Activated CD8-positive, alpha-beta memory T cell treated with anti-CD3 and anti-CD28 coated beads for 4 hours (primary cell): ENCODE data around the gene OTUD5.

Experiments used
- DNase-seq, 2 donors: peaks; one replicate each; pipeline ENCODE4 v3.0.0-alpha.2; 2020; ENCODE audit warnings: low read depth in 2 of 2

The OTUD5 gene

DNA sequence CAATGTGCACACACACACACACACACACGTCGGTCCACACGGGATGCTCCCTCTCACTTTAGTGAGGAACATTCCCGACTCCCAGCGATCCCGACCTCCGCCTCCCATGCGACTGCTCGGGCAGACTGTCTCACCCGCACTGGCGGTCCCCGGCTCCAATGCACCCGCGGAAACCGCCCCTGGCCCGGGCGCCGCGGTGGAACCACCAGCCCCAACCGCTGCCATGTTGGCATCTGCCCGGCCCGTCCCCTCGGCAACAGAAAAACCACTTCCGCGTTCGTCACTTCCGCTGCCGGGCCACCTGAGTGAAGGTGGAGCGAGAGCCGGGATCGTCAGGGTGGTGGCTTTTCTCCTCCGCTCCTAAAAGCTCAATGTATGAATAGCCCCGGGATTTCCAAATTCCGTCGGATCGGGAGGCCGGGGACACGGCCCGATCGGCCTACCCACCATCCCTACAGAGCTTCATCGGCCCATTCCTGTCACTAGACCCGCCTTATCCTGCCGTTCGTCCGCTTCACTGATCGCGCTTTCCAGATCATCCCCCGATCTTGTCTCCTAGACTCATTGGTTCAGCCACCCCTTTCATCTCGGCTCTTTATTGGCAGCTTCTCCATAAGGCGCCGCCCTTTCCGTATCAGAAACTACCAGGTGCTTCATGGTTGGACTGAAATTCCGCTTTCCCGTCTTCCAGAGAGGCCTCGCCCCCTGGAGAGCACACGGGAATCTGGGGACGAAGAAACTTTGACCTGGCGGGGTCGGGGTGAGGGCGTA lies 45.8 kb downstream of the OTUD5 start, which contains the start of gene SLC35A2:
Gene SLC35A2, minus strand, starts transcription at position 235 of the 771 bp plus-strand sequence. Its CDS starts 10 bp downstream, at position 225.
- peak; percentile 73 to 78 for DNase-seq

- DNase-seq, result no peak
Measured at GRCh38 chrX:48910926-48911411, 46.4 kb downstream of the OTUD5 start.

DNA sequence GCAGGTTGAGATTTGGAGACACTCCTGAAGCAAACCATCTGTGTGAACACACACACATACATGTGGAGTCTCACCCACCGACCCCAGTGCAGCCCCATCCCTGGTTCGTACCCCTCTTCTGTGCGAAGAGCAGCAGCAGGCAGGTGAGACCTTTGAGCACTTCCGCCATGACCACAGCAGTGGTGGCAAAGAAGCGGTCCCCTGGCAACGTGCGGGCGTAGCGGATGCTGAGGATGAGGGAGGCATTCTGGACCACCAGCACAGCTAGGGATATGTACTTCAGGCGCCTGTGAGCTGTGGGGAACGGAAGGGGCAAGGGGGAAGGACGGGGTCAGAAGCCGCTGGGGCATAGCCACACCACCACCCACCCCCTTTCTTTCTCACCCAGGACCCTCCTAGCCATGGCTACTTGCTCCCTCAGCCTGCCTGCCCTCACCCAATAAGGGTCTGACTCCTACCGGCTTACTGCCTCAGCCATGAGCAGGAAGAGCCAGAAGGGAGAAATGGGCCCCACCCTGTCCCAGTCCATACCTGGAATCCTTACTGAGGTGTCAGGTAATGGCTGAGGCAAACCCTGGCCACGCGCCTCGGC lies 47.6 kb downstream of the OTUD5 start:
- DNase-seq, result no peak

- no peak for DNase-seq
Measured at GRCh38 chrX:48908600-48908999, 48.8 kb downstream of the OTUD5 start.

GRCh38 chrX:48905090-48905790 lies 52.2 kb downstream of the OTUD5 start:
- DNase-seq, result no peak

DNA sequence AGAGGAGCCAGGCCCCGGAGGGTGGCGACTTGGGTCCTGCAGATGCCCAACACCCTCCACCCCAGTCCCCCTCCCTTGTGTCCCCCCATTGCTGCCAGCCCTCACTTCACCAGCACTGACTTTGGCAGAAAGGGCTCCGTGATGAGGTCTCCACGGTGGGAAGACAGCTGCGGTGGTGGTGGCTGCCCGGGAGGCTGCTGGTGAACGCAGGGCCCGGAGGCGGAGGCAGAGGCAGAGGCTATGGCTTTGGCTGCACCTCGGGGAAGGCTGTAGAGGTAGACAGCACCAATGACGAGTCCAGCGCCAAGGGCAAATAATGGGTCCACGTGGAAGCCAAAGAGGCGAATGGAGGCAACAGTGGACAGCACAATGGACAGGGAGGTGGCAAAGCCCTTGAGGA lies 52.8 kb downstream of the OTUD5 start:
- DNase-seq, result no peak

DNA sequence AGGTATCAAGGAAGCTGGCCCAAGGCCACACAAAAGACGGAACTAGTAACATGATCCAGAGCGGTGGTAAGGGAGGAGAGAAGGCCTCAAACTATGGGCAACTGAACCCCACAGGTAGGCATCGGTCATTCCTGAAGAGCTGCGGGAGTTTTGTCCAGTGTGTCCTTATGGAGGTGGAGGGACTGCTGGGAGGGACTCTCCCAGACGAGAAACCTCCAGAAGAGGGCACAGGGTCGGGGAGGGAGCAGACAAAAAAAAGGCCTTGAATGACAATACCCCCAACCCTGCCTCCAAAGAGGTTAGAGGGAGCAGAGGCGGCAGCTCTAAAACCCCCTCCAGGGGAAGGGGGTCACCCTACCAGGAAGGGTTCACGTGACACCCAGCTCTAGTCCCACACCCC lies 53.2 kb downstream of the OTUD5 start:
- no peak for DNase-seq

DNA sequence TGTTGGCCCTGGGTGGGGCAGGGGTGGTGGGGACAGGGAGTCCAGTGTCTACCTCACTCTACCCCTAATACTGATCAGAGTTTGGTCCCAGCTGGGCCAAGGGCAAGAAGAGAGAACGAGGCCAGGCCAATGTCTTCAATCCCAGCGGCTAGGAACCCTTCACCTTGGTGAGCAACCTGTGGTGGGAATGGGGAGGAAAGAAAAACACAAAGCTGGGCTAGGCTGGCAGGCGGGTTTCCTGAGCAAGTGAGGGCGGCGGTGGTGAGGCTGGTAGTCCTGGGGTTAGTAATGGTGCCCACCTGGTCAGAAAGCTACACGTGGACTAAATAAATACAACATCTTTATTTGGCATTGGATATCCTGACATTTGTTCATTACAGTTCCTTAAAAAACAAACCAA lies 54.1 kb downstream of the OTUD5 start:
- no peak for DNase-seq

GRCh38 chrX:48902776-48903175 lies 54.6 kb downstream of the OTUD5 start:
- no peak for DNase-seq

- DNase-seq, result no peak
Measured at GRCh38 chrX:48902135-48902534, 55.3 kb downstream of the OTUD5 start.

- DNase-seq, result no peak
Measured at GRCh38 chrX:48901069-48901468, 56.3 kb downstream of the OTUD5 start.

GRCh38 chrX:48899078-48899410 lies 58.4 kb downstream of the OTUD5 start:
- DNase-seq, result no peak

GRCh38 chrX:48897625-48898306 lies 59.6 kb downstream of the OTUD5 start, which contains the start of the genes PQBP1 and TIMM17B:
TSS of gene PQBP1 (plus strand) at chrX:48897930. CDS start at chrX:48898510, 580 bp downstream.
TSS of gene TIMM17B (minus strand) at chrX:48897768. CDS start at chrX:48897749, 19 bp downstream.
- DNase-seq, result peak; percentile 68 to 76

DNA sequence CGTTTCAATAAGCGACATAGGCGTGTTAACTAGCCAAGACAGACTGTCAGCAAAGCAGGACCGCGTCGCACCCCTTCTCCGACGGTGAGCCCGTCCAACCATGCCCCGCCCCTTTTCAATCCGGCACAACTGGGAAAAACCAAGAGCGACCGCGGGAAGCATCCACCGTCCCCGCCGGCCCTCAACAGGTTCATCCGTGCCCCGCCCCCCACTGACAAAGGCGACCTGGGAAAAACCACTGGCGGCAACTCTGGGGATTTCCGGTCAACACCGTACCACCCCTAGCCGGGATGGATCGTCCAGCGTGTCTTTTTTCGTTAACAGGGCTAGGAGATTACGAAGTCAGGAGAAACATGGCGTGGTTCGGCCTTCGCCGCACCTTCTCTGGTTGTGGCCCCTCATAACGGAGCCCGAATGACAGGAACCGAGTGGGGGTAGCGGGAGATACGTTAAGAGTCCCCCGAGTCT lies 60.2 kb downstream of the OTUD5 start:
- DNase-seq, result no peak

DNA sequence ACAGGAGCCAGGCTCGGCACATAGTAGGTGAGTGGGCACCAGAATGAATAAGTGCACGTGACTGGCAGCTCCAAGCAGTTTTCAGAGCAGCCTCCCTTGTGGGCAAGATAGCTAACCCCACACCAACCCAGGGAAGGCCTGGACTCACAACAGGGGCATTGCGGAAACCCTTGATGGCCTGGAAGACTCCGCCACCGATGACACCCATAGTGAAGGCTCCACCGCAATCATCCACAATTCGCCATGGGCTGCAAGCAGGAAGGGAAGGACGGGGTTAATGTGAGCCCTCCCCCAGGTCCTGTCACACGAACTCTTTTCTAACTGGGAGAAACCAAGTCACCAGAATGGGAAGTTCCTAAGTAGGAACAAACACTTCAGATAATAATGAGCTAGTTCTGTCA lies 60.8 kb downstream of the OTUD5 start:
- no peak for DNase-seq

- no peak for DNase-seq
Measured at GRCh38 chrX:48894891-48895290, 62.5 kb downstream of the OTUD5 start.

DNA sequence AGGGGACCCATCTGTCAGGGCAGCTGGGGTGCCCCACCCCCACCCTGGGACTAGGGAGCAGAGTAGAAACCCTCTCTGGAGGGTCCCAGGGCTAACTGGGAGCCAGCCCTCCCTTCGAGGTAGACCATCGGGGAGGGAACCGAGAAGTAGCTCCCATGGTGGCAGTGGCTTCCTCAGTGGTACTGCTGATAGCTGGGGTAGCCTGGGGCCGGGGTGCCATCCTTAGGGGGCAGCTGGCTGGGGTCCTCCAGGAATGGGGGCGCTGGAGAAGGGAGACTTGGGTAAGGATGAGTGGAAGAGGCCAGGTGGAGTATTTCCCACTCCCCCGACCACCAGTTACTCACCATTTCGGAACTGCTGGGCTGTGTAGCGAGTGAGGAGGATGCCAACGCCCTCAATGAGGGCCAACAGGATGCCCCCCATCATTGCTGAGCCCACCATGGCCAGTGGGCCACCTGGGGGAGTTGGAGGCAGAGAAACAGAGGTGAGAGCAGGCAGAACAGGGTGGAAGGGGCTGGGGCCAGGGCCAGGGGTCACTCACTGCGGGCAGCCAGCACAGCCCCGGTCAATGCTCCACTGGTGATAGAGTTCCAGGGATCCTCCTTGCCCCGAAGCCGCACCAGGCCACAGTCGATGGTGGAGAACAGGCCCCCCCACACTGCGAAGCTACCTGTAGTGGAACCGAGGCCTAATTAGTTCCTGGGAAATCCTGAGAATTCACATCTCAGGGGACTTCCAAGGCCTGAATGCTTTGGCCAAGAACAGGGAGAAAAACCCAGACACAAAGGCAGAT lies 63.7 kb downstream of the OTUD5 start:
- no peak for DNase-seq

DNA sequence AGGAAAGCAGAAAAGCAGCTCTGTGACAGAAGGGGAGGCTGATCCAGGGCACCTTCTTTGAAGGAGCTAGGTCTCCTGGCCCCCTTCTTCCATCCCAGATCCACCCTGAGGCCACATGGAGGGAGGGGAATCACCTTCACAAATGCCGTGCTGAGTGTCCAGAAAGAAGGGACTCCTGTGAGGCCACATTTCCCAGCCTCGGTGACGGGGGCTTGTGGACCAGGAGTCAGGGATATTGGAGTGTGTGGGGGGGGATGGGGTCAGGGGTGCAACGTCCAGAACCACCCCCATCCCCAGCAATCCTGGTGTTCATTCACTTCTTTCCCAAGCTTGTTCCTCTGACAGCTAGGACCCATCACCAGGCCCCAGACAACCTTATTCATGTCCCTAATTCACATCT lies 64.5 kb downstream of the OTUD5 start:
- DNase-seq, result no peak

- peak; percentile 43 to 49 for DNase-seq
Measured at GRCh38 chrX:48891402-48892288, 65.8 kb downstream of the OTUD5 start.

DNA sequence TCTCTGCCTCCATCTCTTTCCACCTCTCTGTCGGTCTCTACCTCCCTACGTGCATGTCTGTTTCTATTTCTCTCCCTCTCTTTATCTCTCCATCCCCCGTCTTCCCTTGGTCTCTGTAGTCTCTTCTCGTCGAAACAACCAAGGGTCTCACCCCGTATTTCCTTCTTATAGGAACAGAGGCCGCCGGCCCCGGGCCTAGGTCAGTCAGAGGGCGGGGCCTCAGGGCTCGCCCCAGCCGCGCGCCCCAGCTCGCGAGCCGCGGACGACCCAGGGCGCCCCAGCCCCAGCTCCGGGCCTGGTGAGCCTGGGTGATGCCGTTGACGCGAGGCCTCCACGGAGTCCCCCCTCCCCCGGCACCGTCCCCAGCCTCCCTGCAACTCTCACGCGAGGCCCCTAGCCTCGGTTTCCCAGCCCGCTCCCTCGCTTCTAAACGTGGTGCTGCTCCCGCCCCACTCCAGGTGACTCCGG lies 66.4 kb downstream of the OTUD5 start:
- DNase-seq, result no peak
